GM10266 (cell line): ENCODE measurements around the gene JMJD7.

Experiments
- DNase-seq: peaks from one replicate; pipeline ENCODE4 v3.0.0; 2012; ENCODE audit errors: extremely low spot score
- CTCF ChIP-seq: IDR thresholded peaks from 2 replicates; pipeline ENCODE4 v1.5.1; 2012; ENCODE audit warnings: mild to moderate bottlenecking, low read depth; ENCODE audit not compliant: control insufficient read depth, insufficient read depth; ENCODE audit errors: missing control alignments

JMJD7 gene

GRCh38 chr15:41851755-41852370, 24.0 kb downstream of the JMJD7 start:
- TF ChIP-seq CTCF: no peak

GRCh38 chr15:41852736-41853590, 25.1 kb downstream of the JMJD7 start:
- no peak for TF ChIP-seq CTCF
- DNase-seq: no peak

More at GRCh38 chr15:41851755-41852370, 24.0 kb downstream of the JMJD7 start:
- no peak for DNase-seq

GRCh38 chr15:41853831-41854230, 25.9 kb downstream of the JMJD7 start:
- no peak for DNase-seq
- no peak for TF ChIP-seq CTCF

GRCh38 chr15:41854443-41854842, 26.6 kb downstream of the JMJD7 start:
- TF ChIP-seq CTCF: no peak
- no peak for DNase-seq

- TF ChIP-seq CTCF: no peak
- no peak for DNase-seq
Observed at GRCh38 chr15:41855261-41855961, 27.5 kb downstream of the JMJD7 start.

GRCh38 chr15:41856262-41856661, 28.4 kb downstream of the JMJD7 start:
- no peak for DNase-seq
- TF ChIP-seq CTCF: no peak
